Measurements from ENCODE around the gene STARD13.

DNA sequence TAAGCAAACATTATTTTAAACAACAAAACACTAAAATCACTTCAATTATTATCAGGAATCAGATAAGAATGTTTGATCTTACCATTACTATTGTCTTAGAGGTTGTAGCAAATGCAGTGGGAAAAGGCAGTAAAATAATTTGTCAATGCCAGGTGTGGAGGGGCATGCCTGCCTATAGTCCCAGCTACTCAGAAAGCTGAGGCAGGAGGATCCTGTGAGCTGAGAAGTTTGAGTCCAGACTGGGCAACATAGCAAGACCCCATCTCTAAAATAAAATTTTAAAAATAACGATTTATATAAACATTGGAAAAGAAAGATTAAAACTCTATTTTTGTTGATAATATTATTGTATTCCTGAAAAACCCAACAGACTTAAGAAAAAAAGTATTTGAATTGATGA, 202.5 kb downstream of the STARD13 start:
- no peak for TF ChIP-seq POLR2A (IDR thresholded peaks at IDR 0.05)
- TF ChIP-seq, protein P1, sequence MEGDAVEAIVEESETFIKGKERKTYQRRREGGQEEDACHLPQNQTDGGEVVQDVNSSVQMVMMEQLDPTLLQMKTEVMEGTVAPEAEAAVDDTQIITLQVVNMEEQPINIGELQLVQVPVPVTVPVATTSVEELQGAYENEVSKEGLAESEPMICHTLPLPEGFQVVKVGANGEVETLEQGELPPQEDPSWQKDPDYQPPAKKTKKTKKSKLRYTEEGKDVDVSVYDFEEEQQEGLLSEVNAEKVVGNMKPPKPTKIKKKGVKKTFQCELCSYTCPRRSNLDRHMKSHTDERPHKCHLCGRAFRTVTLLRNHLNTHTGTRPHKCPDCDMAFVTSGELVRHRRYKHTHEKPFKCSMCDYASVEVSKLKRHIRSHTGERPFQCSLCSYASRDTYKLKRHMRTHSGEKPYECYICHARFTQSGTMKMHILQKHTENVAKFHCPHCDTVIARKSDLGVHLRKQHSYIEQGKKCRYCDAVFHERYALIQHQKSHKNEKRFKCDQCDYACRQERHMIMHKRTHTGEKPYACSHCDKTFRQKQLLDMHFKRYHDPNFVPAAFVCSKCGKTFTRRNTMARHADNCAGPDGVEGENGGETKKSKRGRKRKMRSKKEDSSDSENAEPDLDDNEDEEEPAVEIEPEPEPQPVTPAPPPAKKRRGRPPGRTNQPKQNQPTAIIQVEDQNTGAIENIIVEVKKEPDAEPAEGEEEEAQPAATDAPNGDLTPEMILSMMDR (IDR thresholded peaks at IDR 0.05) = no peak
